ENCODE data around the gene TTC23L.

The TTC23L gene

GRCh38 chr5:34833090-34833489, 5.9 kb upstream of the TTC23L start:
- H3K4me3 ChIP-seq (ENCODE audit: low read length), result no peak overlapping the region
- no peaks in the 10 kb centered on the region for H3K36me3 ChIP-seq (replicated peaks; ENCODE audit: insufficient read depth, low read length)
- no peaks in the 10 kb centered on the region for H3K9me3 ChIP-seq (replicated peaks; ENCODE audit: insufficient read depth, low read length)
- H4K20me1 ChIP-seq (ENCODE audit: insufficient read depth, low read length), result no peaks in the 10 kb centered on the region
- no peaks in the 10 kb centered on the region for H3K79me2 ChIP-seq (ENCODE audit: low read length)
- no peak overlapping the region for H3K27ac ChIP-seq (ENCODE audit: low read length)
- no peak overlapping the region for H3K9ac ChIP-seq (ENCODE audit: low read length)
- H3K9me2 ChIP-seq (replicated peaks; ENCODE audit: insufficient read depth, low read length), result no peaks in the 10 kb centered on the region
- H3K27me3 ChIP-seq (replicated peaks; ENCODE audit: insufficient read depth, low read length), result no peaks in the 10 kb centered on the region
- no peaks in the 10 kb centered on the region for H3K4me1 ChIP-seq (ENCODE audit: low read length)
- no peak overlapping the region for H3K4me2 ChIP-seq (ENCODE audit: low read depth, low read length)
- TF ChIP-seq CTCF (IDR thresholded peaks at IDR 0.05; ENCODE audit: low read length) (no peak), EZH2 (optimal IDR thresholded peaks at IDR 0.05; ENCODE audit: low read depth, low read length) (no peak), EZH2phosphoT487 (IDR thresholded peaks at IDR 0.05; ENCODE audit: low read length) (no peak)
- no peaks in the 10 kb centered on the region for H3F3A ChIP-seq (ENCODE audit: insufficient read depth, low read length)
- no peak for DNase-seq
- H2AFZ ChIP-seq (ENCODE audit: low read length), result no peak overlapping the region

- H3K79me2 ChIP-seq (ENCODE audit: low read length), result no peaks in the 10 kb centered on the region
- no peaks in the 10 kb centered on the region for H3K9me3 ChIP-seq (replicated peaks; ENCODE audit: insufficient read depth, low read length)
- H3K36me3 ChIP-seq (replicated peaks; ENCODE audit: insufficient read depth, low read length), result no peaks in the 10 kb centered on the region
- H3K9ac ChIP-seq (ENCODE audit: low read length), result no peak overlapping the region
- no peaks in the 10 kb centered on the region for H3K9me2 ChIP-seq (replicated peaks; ENCODE audit: insufficient read depth, low read length)
- no peak overlapping the region for H2AFZ ChIP-seq (ENCODE audit: low read length)
- no peak overlapping the region for H3K4me3 ChIP-seq (ENCODE audit: low read length)
- no peak overlapping the region for H3K4me2 ChIP-seq (ENCODE audit: low read depth, low read length)
- H3K27ac ChIP-seq (ENCODE audit: low read length), result no peak overlapping the region
- no peaks in the 10 kb centered on the region for H4K20me1 ChIP-seq (ENCODE audit: insufficient read depth, low read length)
- no peak for DNase-seq
- no peaks in the 10 kb centered on the region for H3K27me3 ChIP-seq (replicated peaks; ENCODE audit: insufficient read depth, low read length)
- H3K4me1 ChIP-seq (ENCODE audit: low read length), result 0 out of 2 replicates have a peak, but pooled peaks cover 4% of the 10 kb centered on the region
- 0 out of 2 replicates have a peak, but pooled peaks cover 6% of the 10 kb centered on the region for H3F3A ChIP-seq (ENCODE audit: insufficient read depth, low read length)
- TF ChIP-seq EZH2 (optimal IDR thresholded peaks at IDR 0.05; ENCODE audit: low read depth, low read length) (no peak), CTCF (IDR thresholded peaks at IDR 0.05; ENCODE audit: low read length) (no peak), EZH2phosphoT487 (IDR thresholded peaks at IDR 0.05; ENCODE audit: low read length) (no peak)
Observed at GRCh38 chr5:34833976-34834793, 4.8 kb upstream of the TTC23L start.

GRCh38 chr5:34834794-34835089, 4.2 kb upstream of the TTC23L start:
- Histone ChIP-seq H3K9ac (ENCODE audit: low read length) (no peak overlapping the region), H3K27ac (ENCODE audit: low read length) (no peak overlapping the region), H4K20me1 (ENCODE audit: insufficient read depth, low read length) (no peaks in the 10 kb centered on the region), H3F3A (ENCODE audit: insufficient read depth, low read length) (peaks cover 10% of the 10 kb centered on the region; the same call in 1 of the 2 replicates), H3K36me3 (replicated peaks; ENCODE audit: insufficient read depth, low read length) (no peaks in the 10 kb centered on the region), H3K9me3 (replicated peaks; ENCODE audit: insufficient read depth, low read length) (no peaks in the 10 kb centered on the region), H3K4me1 (ENCODE audit: low read length) (0 out of 2 replicates have a peak, but pooled peaks cover 4% of the 10 kb centered on the region), H3K4me2 (ENCODE audit: low read depth, low read length) (no peak overlapping the region), H2AFZ (ENCODE audit: low read length) (no peak overlapping the region), H3K9me2 (replicated peaks; ENCODE audit: insufficient read depth, low read length) (no peaks in the 10 kb centered on the region), H3K79me2 (ENCODE audit: low read length) (no peaks in the 10 kb centered on the region), H3K4me3 (ENCODE audit: low read length) (no peak overlapping the region), H3K27me3 (replicated peaks; ENCODE audit: insufficient read depth, low read length) (no peaks in the 10 kb centered on the region)
- DNase-seq, result no peak
- TF ChIP-seq EZH2 (optimal IDR thresholded peaks at IDR 0.05; ENCODE audit: low read depth, low read length), result no peak
- no peak for TF ChIP-seq EZH2phosphoT487 (IDR thresholded peaks at IDR 0.05; ENCODE audit: low read length)
- TF ChIP-seq CTCF (IDR thresholded peaks at IDR 0.05; ENCODE audit: low read length), result no peak

All from MM.1S (cell line).